Breast epithelium (tissue), 4 donors: Measurements from ENCODE around the gene HLA-B. TPM values are rescaled to one million over a fixed set of nuclear protein-coding genes. Genes with fewer than 3 reads are reported as not detected.
"Not testable (repeated sequence)": the region's sequence is repeated elsewhere in the genome, so short reads cannot be mapped to it uniquely, and the experiment has no call there.

Experiments used
- DNase-seq, 2 donors: peaks; one replicate each; pipeline ENCODE4 v3.0.0-alpha.2; 2019; ENCODE audit warnings: low spot score in 2 of 2
- H3K27ac ChIP-seq, 2 donors: fragments of 200-600 bp; sonication (generic) in 1 of 2; one replicate each; pipeline ENCODE4 v1.5.1; 2016 to 2019; ENCODE audit warnings: mild to moderate bottlenecking in 1 of 2
- H3K27me3 ChIP-seq, 2 donors: fragments of 200-600 bp; sonication (generic) in 1 of 2; one replicate each; pipeline versions ENCODE4 v1.5.1 to v1.6.0; 2017 to 2019; ENCODE audit warnings: control low read depth in 1 of 2, mild to moderate bottlenecking in 1 of 2
- H3K36me3 ChIP-seq: fragments of 200-600 bp; one replicate; pipeline ENCODE4 v1.5.1; 2019
- H3K4me1 ChIP-seq, 2 donors: fragments of 200-600 bp; sonication (generic); one replicate each; pipeline ENCODE4 v1.5.1; 2016 to 2019; ENCODE audit warnings: control low read depth in 1 of 2
- H3K4me3 ChIP-seq, 3 donors: fragments of 200-600 bp; sonication (generic); 1 replicate in 2 of 3; 2 replicates in 1 of 3; pipeline ENCODE4 v1.5.1; 2016 to 2019; ENCODE audit warnings: mild to moderate bottlenecking in 3 of 3, moderate library complexity in 2 of 3
- H3K9me3 ChIP-seq, 2 donors: fragments of 200-600 bp; sonication (generic) in 1 of 2; one replicate each; pipeline ENCODE4 v1.5.1; 2016 to 2019; ENCODE audit warnings: control low read depth in 1 of 2
- POLR2A ChIP-seq: fragments of 450-650 bp; IDR thresholded peaks from one replicate; pipeline ENCODE4 v1.6.1; 2016; ENCODE audit warnings: antibody characterized with exemption, mild to moderate bottlenecking, moderate library complexity
- POLR2AphosphoS5 ChIP-seq, 3 donors: sonication (generic); formaldehyde crosslinking; IDR thresholded peaks; one replicate each; pipeline ENCODE4 v1.6.1; 2017; ENCODE audit warnings: antibody characterized with exemption in 3 of 3
- intact Hi-C: fragments of 100-400 bp; cut with DNase I; formaldehyde crosslinking; loops from one replicate; pipeline ENCODE4 v1.15.1; 2023; ENCODE audit warnings: low total_unique reads
- total RNA-seq, 3 donors: library from RNA; depleted of rRNA; stranded (reverse); fragments of >200 nt; gene quantifications; one replicate each; pipeline ENCODE4 v1.1.0, GENCODE V29; 2016
- TF ChIP-seq, protein P1 (sequence below), 3 donors: fragments of 450-650 bp; IDR thresholded peaks; one replicate each; pipeline ENCODE4 v1.5.1; 2016 to 2017; ENCODE audit warnings: antibody characterized with exemption in 3 of 3, mild to moderate bottlenecking in 3 of 3, moderate library complexity in 3 of 3

Gene HLA-B
- total RNA-seq, 3 donors from 2014 or later = 532 to 813 (median 727) TPM

DNA sequence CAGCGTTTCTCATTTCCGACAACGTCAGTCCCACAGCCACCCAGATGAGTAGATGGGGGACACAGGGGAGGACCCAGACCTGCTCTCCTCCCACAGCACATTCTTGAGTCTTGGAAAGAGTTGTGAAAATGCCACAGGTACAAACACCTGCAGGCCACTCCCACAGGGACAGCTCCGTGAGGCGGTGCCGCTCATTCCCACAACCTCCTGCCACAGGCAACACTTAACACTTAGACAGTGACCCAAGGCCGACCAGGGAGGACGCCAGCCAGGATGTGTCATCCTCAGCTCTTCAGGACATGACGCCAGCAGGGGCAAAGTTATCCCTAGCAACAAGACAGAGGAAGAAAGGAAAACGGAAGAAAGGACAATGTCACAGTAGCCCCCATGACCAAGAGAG is 22.9 kb upstream of the HLA-B start:
- Histone ChIP-seq H3K9me3 (no peaks in the 10 kb centered on the region), H3K4me1 (no peaks in the 10 kb centered on the region), H3K27ac (no peak overlapping the region), H3K36me3 (no peaks in the 10 kb centered on the region), H3K27me3 (no peaks in the 10 kb centered on the region), H3K4me3 (no peak overlapping the region)
- no peak for DNase-seq
- TF ChIP-seq, protein P1, sequence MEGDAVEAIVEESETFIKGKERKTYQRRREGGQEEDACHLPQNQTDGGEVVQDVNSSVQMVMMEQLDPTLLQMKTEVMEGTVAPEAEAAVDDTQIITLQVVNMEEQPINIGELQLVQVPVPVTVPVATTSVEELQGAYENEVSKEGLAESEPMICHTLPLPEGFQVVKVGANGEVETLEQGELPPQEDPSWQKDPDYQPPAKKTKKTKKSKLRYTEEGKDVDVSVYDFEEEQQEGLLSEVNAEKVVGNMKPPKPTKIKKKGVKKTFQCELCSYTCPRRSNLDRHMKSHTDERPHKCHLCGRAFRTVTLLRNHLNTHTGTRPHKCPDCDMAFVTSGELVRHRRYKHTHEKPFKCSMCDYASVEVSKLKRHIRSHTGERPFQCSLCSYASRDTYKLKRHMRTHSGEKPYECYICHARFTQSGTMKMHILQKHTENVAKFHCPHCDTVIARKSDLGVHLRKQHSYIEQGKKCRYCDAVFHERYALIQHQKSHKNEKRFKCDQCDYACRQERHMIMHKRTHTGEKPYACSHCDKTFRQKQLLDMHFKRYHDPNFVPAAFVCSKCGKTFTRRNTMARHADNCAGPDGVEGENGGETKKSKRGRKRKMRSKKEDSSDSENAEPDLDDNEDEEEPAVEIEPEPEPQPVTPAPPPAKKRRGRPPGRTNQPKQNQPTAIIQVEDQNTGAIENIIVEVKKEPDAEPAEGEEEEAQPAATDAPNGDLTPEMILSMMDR (IDR thresholded peaks at IDR 0.05) = no peak
- intact Hi-C loops = loop anchor here (10.0 kb wide), 1 partner anchor 255 kb away; the partner anchor contains the start of gene CDSN

DNA sequence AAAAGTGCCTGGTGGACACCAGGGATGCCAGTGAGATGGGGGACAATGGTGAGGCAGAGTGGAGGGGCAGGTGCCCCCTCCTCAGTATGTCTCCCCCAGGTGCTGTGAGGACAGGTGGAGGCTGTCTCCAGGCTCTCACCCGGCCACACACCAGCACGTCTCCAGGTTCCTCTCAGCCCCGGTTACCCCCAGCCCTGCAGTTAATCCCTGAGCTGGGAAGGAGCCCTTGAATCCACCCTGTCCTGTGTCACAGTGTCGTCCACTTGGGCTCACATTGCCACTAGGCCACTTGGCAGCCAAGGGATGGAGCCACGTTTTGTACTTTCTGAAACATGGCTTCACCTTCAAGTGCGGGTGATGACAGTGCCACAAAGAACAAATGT is 21.7 kb upstream of the HLA-B start:
- Histone ChIP-seq H3K27ac (no peak overlapping the region), H3K9me3 (no peaks in the 10 kb centered on the region), H3K4me3 (no peak overlapping the region), H3K36me3 (no peaks in the 10 kb centered on the region), H3K4me1 (no peaks in the 10 kb centered on the region), H3K27me3 (no peaks in the 10 kb centered on the region)
- no peak for DNase-seq
- intact Hi-C loops = loop anchor here (10.0 kb wide), 1 partner anchor 254 kb away; the partner anchor contains the start of gene CDSN
- TF ChIP-seq POLR2AphosphoS5 (IDR thresholded peaks at IDR 0.05) = no peak
- TF ChIP-seq, protein P1 (IDR thresholded peaks at IDR 0.05) = no peak
- no peak for TF ChIP-seq POLR2A

DNA sequence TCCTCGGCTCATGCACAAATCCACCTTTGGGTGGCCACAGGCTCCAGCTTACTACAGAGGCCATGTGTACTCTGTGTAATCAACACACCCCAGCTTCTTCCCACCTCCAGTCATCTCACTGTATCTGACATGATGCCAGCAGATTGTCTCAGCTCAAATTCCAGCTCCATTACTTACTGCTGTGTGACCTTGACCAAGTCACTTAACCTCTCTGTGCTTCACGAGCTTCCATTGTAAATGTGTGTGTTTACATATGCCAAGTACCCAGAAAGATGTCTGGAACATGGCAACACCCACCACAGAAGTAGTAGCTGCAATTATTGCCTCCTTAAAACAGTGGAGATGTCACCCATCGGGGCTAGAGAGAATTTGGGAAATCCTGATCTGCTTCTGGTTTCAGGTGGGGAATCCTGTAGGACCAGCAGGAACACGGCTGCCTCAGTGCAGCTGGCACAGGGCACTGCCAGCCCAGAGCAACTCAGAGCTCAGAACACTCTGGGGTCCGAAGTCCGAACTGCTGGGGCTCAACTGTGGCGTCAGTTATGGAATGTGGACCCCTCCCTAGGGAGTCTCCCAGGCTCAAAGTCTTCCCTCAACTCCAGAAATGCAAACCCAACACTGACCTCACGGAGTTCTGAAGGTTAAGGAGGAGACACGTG is 21.2 kb upstream of the HLA-B start:
- intact Hi-C loops = loop anchor here (10.0 kb wide), 1 partner anchor 253 kb away; the partner anchor contains the start of gene CDSN
- H3K36me3 ChIP-seq = no peaks in the 10 kb centered on the region

DNA sequence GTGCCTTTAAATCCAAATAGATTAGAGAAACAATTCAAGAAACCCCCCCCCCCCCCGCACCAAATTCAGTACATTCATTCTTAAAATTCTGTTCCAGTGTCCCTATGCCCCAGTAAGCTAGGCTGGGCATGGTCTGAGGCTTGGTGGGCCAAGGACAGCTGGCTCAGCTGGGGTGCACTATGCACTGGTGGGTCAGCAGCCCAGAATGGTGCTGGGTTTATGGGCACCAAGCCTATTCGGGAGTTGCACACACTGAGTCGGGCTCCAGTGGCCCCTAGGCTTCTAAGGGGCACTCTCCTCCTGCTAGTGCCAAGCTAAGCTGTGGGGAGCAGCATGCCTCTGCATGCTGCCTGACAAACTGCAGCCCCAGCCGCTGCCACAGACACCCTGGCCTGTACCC is 20.1 kb upstream of the HLA-B start:
- Histone ChIP-seq H3K4me1 (no peaks in the 10 kb centered on the region), H3K27me3 (no peaks in the 10 kb centered on the region), H3K9me3 (no peaks in the 10 kb centered on the region), H3K36me3 (no peaks in the 10 kb centered on the region), H3K27ac (no peak overlapping the region), H3K4me3 (no peak overlapping the region)
- DNase-seq = no peak
- intact Hi-C loops = loop anchor here (10.0 kb wide), 1 partner anchor 252 kb away; the partner anchor contains the start of gene CDSN
- TF ChIP-seq POLR2AphosphoS5 (IDR thresholded peaks at IDR 0.05) (no peak), POLR2A (no peak)
- TF ChIP-seq, protein P1 (IDR thresholded peaks at IDR 0.05) = no peak

More for the DNA sequence above, 21.2 kb upstream of the HLA-B start:
- no peak overlapping the region for H3K4me3 ChIP-seq
- no peak for DNase-seq
- no peaks in the 10 kb centered on the region for H3K4me1 ChIP-seq
- H3K27ac ChIP-seq = no peak overlapping the region
- H3K27me3 ChIP-seq = no peaks in the 10 kb centered on the region
- no peaks in the 10 kb centered on the region for H3K9me3 ChIP-seq
- TF ChIP-seq, protein P1 (IDR thresholded peaks at IDR 0.05) = no peak
- TF ChIP-seq POLR2A (no peak), POLR2AphosphoS5 (IDR thresholded peaks at IDR 0.05) (no peak)

- no peak for TF ChIP-seq POLR2A
- TF ChIP-seq, protein P1 (IDR thresholded peaks at IDR 0.05) = no peak
- no peak for TF ChIP-seq POLR2AphosphoS5 (IDR thresholded peaks at IDR 0.05)
- intact Hi-C loops = loop anchor here (10.0 kb wide), 1 partner anchor 251 kb away; the partner anchor contains the start of gene CDSN
- no peaks in the 10 kb centered on the region for H3K4me1 ChIP-seq
These were observed 18.7 kb upstream of the HLA-B start for GRCh38 chr6:31375699-31376098.

DNA sequence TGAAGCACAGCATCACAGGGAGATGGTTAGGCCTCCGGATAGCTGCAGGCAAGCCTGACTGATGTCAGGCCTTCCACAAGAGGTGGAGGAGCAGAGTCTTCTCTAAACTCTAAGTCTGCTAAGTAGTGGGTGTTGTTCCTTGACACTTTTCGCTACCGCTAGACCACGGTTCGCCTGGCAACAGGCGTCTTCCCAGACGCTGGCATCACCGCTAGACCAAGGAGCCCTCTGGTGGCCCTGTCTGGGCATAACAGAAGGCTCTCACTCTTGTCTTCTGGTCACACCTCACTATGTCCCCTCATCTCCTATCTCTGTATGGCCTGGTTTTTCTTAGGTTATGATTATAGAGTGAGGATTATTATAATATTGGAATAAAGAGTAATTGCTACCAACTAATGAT is 17.1 kb upstream of the HLA-B start:
- not testable (repeated sequence) for H3K4me1 ChIP-seq, H3K36me3 ChIP-seq, H3K27ac ChIP-seq, H3K4me3 ChIP-seq, H3K27me3 ChIP-seq, DNase-seq, H3K9me3 ChIP-seq
- intact Hi-C loops = loop anchor here (10.0 kb wide), 1 partner anchor 249 kb away; the partner anchor contains the start of gene CDSN

More at GRCh38 chr6:31375699-31376098, 18.7 kb upstream of the HLA-B start:
- no peaks in the 10 kb centered on the region for H3K27me3 ChIP-seq
- no peak overlapping the region for H3K4me3 ChIP-seq
- H3K9me3 ChIP-seq = no peaks in the 10 kb centered on the region
- DNase-seq = no peak
- no peak overlapping the region for H3K27ac ChIP-seq
- no peaks in the 10 kb centered on the region for H3K36me3 ChIP-seq
